Activated CD4-positive, alpha-beta T cell treated with anti-CD3 and anti-CD28 coated beads, Interleukin-2, Interleukin-6, amounts not matched to agents 100 ng/mL and 50 ng/mL, durations not matched to agents 16 hours and 8 hours (primary cell): Measurements from ENCODE around the gene NRSN2.
A peak's percentile ranks its signal among the peaks of the same experiment; 100 is the strongest.
"Not testable (repeated sequence)": the region's sequence is repeated elsewhere in the genome, so short reads cannot be mapped to it uniquely, and the experiment has no call there.

Source experiments
- DNase-seq: peaks from one replicate; pipeline ENCODE4 v3.0.0-alpha.2; 2020

Gene NRSN2

DNA sequence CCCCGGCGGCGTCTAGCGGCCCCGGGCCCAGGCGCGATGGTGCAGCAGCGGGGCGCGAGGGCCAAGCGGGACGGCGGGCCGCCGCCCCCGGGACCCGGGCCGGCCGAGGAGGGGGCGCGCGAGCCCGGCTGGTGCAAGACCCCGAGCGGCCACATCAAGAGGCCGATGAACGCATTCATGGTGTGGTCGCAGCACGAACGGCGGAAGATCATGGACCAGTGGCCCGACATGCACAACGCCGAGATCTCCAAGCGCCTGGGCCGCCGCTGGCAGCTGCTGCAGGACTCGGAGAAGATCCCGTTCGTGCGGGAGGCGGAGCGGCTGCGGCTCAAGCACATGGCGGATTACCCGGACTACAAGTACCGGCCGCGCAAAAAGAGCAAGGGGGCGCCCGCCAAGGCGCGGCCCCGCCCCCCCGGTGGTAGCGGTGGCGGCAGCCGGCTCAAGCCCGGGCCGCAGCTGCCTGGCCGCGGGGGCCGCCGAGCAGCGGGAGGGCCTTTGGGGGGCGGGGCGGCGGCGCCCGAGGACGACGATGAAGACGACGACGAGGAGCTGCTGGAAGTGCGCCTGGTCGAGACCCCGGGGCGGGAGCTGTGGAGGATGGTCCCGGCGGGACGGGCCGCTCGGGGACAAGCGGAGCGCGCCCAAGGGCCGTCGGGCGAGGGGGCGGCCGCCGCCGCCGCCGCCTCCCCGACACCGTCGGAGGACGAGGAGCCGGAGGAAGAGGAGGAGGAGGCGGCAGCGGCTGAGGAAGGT, 20.8 kb upstream of the NRSN2 start:
- DNase-seq: peak; percentile 53

DNA sequence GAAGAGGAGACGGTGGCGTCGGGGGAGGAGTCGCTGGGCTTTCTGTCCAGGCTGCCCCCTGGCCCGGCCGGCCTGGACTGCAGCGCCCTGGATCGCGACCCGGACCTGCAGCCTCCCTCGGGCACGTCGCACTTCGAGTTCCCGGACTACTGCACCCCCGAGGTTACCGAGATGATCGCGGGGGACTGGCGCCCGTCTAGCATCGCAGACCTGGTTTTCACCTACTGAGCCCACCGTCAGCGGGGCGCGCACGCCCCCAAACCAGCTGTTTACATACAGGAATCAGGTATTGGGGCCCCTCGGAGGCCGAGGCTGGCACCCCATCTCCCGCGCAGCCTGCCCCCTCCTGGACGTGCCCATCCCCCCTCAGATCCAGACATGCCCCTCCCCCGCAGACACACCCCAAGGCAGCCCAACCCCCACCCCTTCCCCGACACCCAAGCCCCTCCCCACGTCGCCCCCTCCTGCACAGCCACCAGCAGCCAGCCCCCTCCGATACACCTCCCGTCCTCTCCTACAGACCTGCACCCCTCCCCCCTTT, 20.2 kb upstream of the NRSN2 start:
- no peak for DNase-seq

DNA sequence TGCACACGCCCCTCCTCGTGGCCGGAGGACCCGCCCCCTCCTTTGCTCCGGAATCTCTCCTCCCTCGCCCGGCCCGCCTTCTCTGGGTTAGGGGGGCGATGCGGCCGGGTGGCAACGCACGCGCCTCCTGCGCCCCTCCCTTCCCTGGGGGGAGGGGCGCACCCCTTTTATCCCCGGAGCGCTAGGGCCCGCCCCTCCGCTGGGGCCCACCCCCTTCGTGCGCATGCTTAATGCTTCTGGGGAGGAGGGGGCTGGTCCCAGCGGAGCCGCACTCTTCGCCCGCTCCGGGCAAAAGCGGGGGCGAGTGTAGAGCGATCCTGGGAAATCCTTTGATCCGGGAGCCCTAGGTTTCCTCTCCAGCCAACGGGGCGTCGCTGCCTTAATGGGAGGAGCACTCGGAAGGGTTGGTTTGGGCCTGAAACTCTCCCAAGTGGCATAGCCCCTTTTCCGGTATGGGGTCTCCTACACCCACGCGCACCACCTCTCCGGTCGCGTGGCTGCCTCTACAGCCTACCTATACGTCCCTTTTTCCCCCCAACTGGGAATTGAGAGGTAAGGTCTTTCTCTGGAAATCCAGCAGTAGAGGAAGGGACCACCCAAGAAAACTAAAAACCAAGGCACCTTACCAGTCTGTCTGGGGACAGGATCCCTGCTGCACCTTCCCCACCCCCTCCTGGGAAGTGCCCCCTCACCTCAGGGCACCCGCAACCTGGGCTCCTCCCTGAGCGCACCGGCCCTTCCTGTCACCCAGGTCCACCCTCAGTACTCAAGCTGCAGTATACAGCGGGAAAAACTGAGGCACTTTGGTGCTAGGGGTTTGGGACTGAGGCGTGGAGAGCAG, 19.5 kb upstream of the NRSN2 start:
- DNase-seq: peak; percentile 71

DNA sequence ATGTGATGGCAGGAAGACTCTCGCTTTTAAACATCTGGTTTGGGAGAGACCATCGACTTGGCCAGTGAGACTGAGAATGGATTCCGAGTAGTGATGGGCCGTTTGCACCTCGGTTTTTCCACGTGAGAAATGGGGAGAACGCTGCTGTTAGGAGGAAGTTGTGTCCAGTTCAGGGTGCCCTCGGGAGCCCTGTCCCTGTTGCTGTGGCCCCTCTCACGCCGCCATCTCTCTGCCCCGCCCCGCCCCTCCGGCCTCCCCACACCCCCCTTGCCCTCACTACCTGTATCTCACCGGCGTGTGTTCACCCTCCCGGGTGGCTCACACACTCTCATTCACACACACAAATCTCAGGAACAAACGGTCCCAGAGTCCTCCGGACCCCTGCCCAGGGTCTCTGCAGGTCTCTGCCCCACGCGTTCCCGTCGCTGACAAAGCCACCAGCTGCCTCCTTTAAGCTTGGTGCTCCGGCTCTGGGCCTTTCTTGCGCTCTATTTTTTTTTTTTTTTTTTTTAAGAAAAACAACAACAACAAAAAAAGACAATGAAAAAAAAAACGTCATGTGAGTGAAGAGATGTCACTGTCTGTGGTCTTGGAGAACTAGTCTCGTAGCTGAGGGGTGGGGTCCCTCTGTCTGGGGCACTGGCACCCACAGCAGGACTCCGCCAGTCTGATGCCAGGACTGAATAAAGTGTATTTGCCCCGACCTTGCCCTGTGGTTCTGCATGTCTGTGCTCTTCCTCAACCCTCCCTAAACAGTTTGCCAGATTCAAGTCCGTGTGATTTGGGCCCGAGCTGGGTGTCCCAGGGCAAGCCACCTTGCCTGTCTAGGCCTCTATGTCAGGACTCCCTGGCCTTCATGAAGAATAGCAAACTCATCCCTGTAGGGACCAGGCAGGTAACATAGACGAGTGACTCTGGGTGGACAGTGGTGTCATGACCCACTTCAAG, 18.6 kb upstream of the NRSN2 start:
- no peak for DNase-seq

DNA sequence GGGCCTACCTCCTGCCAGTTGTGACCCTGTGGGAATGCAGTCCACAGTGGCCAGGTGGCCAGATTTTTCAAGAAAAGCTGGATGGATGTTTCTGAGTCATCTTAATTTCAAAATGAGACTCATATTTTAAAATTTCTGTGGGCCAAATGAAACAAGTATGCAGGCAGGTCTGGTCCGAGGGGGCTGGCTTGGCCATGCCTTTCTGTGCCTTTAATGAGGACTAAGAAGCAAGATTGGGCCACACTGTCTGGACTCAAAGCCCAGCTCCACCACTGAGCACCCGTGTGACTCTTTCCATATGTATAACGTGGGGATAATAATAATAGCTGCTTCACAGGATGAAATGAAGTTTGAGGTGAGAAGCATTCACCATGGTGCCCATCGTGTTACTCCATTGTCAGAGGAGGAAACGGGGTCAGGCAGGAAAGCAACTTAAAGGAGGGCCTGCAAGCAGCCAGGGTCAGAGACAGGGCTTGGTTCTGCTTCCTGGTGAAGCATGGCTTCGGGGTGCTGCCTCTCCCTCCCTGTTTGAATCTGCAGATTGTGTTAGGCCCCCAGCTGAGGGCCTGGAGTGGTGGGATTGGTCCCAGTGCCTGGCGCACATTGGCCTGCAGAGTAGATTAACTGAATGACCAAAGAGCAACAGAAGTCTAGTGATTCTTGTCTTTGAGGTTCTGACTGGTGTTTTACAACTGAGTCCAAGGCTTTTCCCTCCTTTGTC, 17.8 kb upstream of the NRSN2 start:
- DNase-seq: no peak

DNA sequence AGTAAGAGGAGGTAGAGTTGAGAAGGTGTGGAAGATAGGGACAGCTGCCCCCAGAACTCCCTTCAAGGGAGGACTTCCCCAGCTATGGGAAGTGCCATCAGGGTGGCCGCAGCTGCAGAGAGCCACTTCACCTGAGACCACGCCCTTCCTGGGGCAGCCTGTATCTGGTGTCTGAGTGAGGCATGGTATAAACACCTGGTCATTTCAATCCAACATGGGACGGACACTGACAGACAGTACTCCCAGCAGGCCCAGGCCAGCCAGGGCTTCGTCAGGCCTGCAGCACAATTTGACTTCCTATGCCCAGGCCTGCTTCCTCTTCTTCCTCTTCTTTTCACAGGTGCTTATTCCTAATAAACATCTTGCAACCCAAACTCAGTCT, 17.1 kb upstream of the NRSN2 start:
- DNase-seq: no peak

DNA sequence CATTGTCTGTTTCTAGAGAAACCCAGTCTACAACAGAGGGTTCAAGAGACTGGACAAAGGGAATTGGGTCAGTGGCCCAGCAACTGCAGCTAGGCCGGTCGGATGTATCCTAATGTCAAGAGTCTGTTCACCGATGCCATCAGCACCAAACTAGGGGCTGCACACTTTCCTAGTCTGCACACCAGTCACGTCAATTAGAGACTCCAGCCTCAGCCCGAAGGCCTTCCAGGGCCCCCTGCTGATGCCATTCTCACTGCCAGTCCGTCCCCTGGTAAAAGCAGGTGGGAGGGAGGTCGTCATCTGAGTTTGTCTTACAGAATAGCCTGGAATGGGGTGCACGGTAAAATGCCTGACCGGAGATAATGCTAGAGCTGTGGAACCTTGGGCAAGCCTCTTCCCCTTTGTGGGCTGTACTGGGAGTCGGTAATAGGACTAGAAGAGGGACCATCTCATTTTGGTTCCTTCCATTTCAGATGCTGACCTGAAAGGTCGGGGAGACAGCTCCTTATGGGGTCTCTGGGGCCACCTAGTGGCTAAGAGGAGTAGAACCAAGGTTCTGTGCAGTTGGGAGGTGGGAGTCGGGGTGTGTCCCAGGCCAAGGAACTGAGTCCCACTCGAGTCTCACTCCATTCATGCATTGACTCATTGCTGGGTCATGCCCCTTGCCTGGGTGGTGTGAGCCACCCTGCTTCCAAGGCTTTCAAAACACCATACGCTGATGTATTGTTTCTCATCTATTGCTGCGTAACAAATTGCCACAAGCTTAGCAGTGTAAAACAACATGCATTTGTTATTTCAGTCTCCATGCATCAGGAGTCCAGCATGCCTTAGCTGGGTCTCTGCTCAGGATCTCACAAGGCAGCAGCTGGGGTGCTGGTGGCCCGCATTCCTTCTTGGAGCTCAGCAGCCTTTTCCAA, 16.4 kb upstream of the NRSN2 start:
- DNase-seq: peak; percentile 77

DNA sequence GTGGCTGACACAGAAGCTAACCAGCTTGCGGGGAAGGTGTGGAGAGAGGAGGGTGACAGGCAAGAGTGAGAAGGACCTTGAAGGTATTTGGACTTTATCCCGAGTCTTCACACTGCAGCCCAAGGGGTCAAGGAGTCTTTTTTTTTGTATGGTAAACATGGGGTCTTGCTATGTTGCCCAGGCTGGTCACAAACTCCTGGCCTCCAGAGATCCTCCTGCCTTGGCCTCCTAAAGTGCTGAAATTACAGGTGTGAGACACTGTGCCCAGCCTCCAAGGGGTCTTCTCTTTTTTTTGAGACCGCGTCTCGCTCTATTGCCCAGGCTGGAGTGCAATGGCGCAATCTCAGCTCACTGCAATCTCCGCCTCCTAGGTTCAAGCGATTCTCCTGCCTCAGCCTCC, 12.3 kb upstream of the NRSN2 start:
- no peak for DNase-seq

DNA sequence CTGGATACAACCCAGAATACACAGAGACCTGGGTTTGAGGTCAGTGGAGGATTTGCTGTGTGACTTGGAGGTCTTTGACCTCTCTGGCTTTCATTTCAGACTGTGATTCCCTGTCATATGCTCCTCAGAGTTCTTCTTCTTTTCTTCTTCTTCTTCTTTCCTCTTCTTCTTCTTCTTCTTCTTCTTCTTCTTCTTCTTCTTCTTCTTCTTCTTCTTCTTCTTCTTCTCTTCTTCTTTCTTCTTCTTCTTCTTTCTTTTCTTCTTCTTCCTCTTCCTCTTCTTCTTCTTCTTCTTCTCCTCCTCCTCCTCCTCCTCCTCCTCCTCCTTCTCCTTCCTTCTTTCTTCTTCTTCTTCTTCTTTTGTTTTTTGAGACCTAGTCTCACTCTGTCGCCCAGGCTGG, 10.9 kb upstream of the NRSN2 start:
- DNase-seq: not testable (repeated sequence)

DNA sequence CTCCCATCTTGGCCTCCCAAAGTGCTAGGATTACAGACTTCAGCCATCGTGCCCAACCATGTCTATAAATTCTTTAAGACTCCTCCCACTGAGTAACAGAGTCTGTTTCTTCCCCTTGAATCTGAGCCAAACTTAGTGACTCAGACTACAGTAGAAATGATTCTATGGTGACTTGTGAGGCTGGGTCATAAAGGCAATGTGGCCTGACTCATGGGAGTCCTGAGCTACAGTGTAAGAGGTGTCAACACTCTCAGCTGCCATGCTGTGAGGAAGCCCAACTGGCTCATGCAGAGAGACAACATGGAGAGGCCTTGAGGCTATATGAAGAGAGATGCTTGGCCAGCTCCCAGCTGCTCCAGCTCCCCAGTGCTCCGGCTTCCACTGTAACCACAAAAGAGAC, 5.2 kb upstream of the NRSN2 start:
- peak; percentile 32 for DNase-seq

DNA sequence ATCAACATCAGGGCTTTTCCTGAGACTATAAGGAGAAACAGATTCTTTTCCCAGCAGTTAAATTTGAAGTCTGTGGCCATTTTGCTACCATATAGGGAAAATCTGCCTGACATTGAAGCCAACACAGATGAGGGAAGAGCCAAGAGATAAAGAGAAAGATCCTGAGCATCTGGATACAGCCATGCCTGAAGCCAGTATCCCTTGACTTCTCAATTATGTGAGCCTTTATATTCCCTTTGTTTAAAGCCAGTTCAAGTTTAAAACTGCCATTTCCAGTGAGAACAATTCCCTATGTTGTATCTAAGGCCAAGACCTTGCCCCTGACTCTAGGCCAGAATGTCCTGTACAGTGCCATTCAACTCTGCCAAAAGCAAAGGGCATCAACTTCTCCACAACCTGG, 3.8 kb upstream of the NRSN2 start:
- DNase-seq: no peak

DNA sequence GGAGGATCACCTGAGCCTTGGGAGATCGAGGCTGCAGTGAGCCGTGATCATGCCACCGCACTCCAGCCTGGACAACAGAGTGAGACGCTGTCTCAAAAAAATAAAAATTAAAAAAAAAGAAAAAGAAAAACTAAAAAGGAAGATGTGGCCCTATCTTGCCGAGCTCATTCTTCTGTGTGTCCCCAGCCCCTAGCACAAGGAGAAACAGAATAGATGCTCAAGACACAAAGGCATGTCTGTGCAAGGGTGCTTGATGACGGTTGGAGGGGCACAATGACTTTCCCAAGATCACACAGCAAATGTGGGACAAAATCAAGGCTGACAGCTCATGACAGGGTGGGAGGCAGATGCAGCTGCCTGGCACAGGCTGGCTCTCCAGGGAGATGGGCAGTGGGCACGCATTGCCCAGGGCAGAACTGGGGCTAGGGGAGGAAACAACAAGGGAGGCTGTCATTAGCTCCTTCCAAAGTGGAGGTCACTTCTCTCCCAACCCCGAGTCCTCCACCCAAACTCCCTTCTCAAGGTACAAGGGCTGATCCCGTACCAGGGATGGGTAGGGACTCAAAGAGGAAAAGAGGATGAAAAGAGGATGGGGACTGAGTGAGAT, 775 bp upstream of the NRSN2 start:
- DNase-seq: no peak

DNA sequence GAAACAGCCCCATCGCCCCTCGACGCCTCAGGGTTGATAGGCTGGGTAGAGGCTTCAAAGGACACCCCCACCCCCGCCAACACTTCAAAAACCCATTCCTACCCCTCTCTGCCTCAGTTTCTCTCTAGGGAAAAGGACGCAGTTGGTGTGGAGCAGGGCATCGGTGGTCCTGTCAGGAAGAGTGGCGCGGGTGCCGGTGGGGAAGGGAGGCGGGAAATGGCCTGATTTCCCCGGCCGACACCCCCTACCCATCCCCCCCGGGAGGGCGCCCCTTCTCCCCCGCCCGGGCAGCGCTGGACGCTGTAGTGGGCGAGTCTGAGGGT, 367 bp downstream of the NRSN2 start:
- DNase-seq: no peak

DNA sequence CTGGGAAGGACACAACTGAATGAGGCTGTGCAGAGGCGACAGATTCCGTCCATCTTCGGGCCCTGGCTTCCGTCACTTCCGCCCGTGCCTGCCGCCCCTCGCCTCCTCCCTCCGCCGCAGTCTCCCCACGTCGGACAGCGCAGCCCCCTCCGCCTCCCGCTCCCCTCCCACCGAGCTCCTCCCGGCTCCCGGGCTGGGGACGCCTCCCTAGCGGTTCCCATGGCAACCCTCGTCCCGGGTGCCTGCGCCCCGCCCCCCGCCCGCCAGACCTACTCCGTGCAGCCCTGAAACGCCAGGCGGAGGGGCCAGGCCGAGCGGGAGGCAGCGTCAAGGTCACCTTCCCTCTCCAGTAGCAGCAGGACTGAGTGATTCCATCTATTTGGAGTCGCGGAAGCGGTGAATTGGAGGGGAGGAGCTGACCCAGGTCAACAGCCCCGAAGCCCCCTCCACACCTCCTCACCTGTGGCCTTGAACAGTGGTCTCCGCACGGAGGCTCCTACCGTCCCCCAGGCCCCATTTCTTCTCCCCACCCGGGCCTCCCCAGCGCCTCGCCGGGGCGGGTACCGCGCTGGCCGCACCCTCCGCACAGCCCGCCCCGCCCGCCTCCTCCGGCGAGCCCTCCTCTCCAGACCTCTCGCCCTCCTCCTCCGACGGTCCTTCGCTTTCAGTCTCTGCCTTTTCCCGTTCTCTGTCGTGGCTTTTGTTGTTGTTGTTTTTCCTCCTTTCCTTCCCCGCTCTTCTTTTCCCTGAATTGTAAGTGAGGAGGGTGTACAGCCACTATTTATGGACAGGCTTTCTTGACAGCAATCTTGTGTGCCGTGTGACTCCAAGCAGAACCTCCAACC, 951 bp downstream of the NRSN2 start:
- peak; percentile 79 for DNase-seq

DNA sequence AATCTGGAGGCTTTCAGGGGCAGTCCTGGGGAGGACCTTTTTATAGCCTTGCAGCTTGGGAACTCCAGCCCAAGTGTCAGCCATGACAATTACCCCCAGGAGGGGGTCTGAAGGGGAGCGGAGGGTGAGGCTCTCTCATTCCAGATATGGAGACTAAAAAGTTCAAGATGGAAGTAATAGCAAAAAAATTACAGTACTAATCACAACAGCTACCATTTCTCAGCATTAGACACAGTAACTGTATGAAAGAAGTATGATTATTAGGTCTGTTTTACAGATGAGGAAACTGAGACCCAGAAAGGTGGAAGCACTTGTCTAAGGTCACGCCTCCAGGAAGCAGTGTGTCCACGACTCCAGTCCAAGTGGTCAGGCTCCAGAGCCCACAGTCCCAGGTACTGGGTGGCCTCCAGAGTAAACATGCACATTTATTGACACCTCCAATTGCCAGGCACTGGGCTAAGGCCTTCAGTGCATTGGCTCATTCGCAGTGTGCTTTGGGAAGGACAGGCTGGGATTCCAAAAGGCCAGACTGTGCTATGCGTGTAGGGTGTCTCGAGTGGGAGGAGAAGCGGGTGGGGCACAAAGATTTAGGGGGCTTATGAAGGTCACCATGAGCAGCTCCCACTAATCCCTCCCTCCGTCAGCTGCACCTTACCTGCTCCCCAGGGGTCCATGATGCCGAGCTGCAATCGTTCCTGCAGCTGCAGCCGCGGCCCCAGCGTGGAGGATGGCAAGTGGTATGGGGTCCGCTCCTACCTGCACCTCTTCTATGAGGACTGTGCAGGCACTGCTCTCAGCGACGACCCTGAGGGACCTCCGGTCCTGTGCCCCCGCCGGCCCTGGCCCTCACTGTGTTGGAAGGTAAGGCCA, 2.3 kb downstream of the NRSN2 start:
- no peak for DNase-seq

DNA sequence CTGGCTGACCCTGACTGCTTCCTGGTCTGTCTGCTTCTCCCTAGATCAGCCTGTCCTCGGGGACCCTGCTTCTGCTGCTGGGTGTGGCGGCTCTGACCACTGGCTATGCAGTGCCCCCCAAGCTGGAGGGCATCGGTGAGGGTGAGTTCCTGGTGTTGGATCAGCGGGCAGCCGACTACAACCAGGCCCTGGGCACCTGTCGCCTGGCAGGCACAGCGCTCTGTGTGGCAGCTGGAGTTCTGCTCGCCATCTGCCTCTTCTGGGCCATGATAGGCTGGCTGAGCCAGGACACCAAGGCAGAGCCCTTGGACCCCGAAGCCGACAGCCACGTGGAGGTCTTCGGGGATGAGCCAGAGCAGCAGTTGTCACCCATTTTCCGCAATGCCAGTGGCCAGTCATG, 6.3 kb downstream of the NRSN2 start:
- no peak for DNase-seq

DNA sequence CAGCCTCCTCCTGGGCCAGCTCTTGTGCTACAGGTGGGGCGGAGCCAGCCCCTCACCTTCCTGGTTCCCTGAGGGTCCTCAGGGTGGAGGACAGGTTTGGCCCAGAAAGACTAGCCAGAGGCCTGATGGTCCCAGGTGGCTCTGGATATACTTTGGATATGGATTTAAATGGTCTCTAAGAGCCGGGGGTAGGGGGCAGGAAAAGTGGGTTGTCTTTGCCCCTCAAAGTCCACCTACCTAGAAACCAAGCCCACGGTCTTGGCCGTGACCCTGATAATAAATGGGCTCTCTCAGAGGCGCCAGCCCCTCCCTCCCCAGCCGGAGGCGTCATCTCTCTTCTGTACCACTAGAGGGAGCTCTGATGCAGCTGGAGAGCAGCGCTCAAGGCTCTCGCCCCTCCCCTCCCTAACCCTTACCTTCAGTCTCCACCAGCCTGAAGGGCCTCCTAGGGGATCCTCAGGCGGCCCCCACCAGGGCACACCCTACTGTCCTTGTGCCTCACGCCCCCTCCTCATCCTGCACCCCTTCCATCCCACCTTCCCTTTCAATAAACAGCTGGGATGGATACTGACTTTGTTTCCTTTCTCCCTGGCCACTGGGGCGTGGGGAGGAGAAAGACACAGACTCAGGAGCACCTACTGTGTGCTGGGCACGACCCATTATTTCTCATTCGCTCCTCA, 7.5 kb downstream of the NRSN2 start:
- peak; percentile 90 for DNase-seq

DNA sequence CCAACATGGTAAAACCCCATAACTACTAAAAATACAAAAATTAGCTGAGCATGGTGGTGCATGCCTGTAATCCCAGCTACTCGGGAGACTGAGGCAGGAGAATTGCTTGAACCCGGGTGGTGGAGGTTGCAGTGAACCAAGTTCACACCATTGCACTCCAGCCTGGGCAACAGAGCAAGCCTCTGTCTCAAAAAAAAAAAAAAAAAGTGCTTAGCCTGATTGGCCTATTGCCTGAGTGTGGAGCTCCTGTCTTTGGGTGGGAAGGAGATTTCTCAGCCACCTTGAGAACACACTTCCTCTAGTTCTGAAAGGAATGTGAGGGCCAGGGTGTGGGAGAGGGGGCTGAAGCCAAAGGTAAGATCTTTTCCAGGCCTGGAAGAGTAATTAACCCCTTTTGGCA, 9.2 kb downstream of the NRSN2 start:
- not testable (repeated sequence) for DNase-seq
